ENCODE data around the gene PPY. TPM values are rescaled to one million over a fixed set of nuclear protein-coding genes. Genes with fewer than 3 reads are reported as not detected.

PPY gene
- not detected in 5 replicates for total RNA-seq (2022; extraction: Qiagen RNA extraction; ENCODE audit: low read depth)

GRCh38 chr17:43942051-43942685 is at the start of gene PPY:
PPY (minus strand) TSS chr17:43942476; CDS start chr17:43941654, 822 bp downstream.

GRCh38 chr17:43953746-43954145 is 11.5 kb upstream of the PPY start, which contains the start of gene PYY:
PYY (minus strand) TSS chr17:43953940; CDS start chr17:43953483, 457 bp downstream.

GRCh38 chr17:43907425-43907981 is 34.8 kb downstream of the PPY start, which contains the start of gene MPP2:
MPP2 (minus strand) TSS chr17:43907536; CDS start chr17:43904460, 3,076 bp downstream.

Other genes starting within 250 kb of the PPY start
- gene SOST, start 183.7 kb downstream of the PPY start, total RNA-seq (2022; extraction: Qiagen RNA extraction; ENCODE audit: low read depth), result not detected in 5 replicates
- 57.5 to 67.7 TPM (median 63.4 TPM) in 5 replicates for gene DUSP3, start 163.5 kb downstream of the PPY start, total RNA-seq (2022; extraction: Qiagen RNA extraction; ENCODE audit: low read depth)
- gene CFAP97D1, start 162.0 kb downstream of the PPY start, total RNA-seq (2022; extraction: Qiagen RNA extraction; ENCODE audit: low read depth), result not detected in 5 replicates
- gene MPP3, start 109.3 kb downstream of the PPY start, total RNA-seq (2022; extraction: Qiagen RNA extraction; ENCODE audit: low read depth), result 11.5 to 19.4 TPM (median 16.2 TPM) in 5 replicates
- gene CD300LG, start 95.3 kb downstream of the PPY start, total RNA-seq (2022; extraction: Qiagen RNA extraction; ENCODE audit: low read depth), result not detected in 5 replicates
- gene MPP2, start 34.9 kb downstream of the PPY start, total RNA-seq (2022; extraction: Qiagen RNA extraction; ENCODE audit: low read depth), result 0.99 to 2.4 TPM (median 2.0 TPM) in 5 replicates
- not detected in 5 replicates for gene PYY, start 11.5 kb upstream of the PPY start, total RNA-seq (2022; extraction: Qiagen RNA extraction; ENCODE audit: low read depth)
- gene NAGS, start 62.1 kb upstream of the PPY start, total RNA-seq (2022; extraction: Qiagen RNA extraction; ENCODE audit: low read depth), result 0.76 to 2.5 TPM (median 1.1 TPM) in 5 replicates
- 18.3 to 35.8 TPM (median 31.5 TPM) in 5 replicates for gene TMEM101, start 72.5 kb upstream of the PPY start, total RNA-seq (2022; extraction: Qiagen RNA extraction; ENCODE audit: low read depth)
- gene LSM12, start 124.2 kb upstream of the PPY start, total RNA-seq (2022; extraction: Qiagen RNA extraction; ENCODE audit: low read depth), result 45.5 to 56.7 TPM (median 51.4 TPM) in 5 replicates
- 103 to 179 TPM (median 166 TPM) in 5 replicates for gene G6PC3, start 128.3 kb upstream of the PPY start, total RNA-seq (2022; extraction: Qiagen RNA extraction; ENCODE audit: low read depth)
- 7.9 to 19.4 TPM (median 14.4 TPM) in 5 replicates for gene HDAC5, start 181.2 kb upstream of the PPY start, total RNA-seq (2022; extraction: Qiagen RNA extraction; ENCODE audit: low read depth)
- gene HROB, start 199.5 kb upstream of the PPY start, total RNA-seq (2022; extraction: Qiagen RNA extraction; ENCODE audit: low read depth), result 5.7 to 10.9 TPM (median 9.5 TPM) in 5 replicates
- 0.08 to 0.16 TPM (median 0.15 TPM) in 3 of 5 replicates, not detected in the others for gene ASB16, start 228.2 kb upstream of the PPY start, total RNA-seq (2022; extraction: Qiagen RNA extraction; ENCODE audit: low read depth)
- 27.1 to 46.7 TPM (median 44.3 TPM) in 5 replicates for gene TMUB2, start 244.5 kb upstream of the PPY start, total RNA-seq (2022; extraction: Qiagen RNA extraction; ENCODE audit: low read depth)

All from A549 treated with ZK216348 at 1 μM for 4 hours (cell line).